HG03039 (cell line): ENCODE data around the gene NUCKS1.

Source experiments
- ATAC-seq: cut with Tn5 transposase; IDR thresholded peaks from one replicate; pipeline ENCODE4 v1.9.1; 2021; ENCODE audit warnings: mild to moderate bottlenecking, moderate library complexity; ENCODE audit not compliant: unreplicated experiment

The NUCKS1 gene

DNA sequence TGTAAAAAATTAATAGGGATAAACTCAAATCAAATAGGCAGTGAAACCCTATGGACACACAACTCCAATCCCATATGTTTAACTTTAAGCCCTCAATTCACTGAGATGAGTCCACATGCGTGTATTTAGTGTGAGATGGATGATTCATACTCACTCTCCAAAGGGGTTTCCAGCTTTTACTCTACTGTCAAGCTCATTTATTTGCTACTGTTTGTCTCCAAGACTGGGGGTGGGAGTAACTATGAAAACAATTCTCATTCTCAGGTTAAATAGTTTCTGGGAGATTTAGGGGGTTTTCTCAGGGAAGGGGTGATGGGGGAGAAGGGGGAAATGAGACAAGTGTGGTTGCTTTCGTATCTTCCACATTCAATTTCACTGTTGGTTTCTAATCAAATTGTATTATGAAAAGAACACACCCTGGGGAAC lies 22.6 kb upstream of the NUCKS1 start:
- ATAC-seq, result no peak

GRCh38 chr1:205770618-205771017 lies 20.6 kb upstream of the NUCKS1 start:
- no peak for ATAC-seq

- ATAC-seq, result no peak
These were observed 19.8 kb upstream of the NUCKS1 start for GRCh38 chr1:205769641-205770365.

DNA sequence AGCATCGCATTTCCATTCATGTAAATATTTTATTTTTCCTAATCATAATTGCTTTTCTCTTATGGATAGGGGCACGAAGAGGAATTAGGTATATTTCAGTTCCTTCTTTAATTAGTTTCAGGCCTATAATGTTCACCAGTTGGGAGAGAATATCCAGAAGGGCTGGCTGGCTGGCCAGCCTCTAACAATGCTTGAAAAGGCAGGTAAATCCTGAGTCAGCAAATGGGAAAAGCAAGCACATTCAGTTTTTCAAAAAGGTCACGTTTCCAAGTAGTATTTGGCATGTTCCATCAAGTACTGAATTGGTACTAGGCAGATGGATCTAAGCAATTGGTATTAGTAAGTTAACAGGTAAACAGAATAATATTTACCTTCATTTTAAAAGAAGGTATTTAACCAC lies 17.3 kb upstream of the NUCKS1 start:
- ATAC-seq, result no peak

DNA sequence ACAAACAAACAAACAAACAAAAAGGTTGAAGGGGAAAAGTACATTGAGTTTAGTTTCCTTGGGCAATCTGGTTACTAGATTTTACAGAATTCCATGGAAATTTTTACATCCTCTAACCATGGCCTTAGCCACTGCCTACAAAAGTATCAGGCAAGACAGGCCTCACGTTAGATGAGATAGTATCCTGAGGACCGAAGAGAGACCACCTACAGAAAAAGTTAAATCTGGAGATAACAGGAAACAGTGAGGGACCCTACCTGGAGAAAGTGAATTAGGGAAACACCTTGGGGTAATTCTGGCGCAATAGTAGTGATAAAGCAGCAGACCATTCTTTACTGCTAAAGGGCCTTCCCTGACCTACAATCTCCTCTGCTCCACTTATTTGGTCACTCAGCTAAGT lies 16.6 kb upstream of the NUCKS1 start:
- ATAC-seq, result no peak

DNA sequence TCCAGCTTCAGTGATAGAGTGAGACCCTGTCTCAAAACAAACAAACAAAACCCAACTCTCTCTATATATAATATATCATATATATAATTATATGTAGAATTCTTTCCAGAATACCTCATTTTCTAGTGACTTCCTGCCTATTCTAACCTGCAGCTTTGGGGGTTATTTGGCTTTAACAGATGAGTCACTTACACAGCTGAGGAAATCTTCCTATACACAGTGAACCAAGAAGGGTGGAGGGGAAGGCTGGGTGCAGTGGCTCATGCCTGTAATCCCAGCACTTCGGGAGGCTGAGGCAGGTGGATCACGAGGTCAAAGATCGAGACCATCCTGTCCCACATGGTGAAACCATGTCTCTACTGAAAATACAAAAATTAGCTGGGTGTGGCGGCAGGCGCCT lies 16.1 kb upstream of the NUCKS1 start:
- no peak for ATAC-seq

DNA sequence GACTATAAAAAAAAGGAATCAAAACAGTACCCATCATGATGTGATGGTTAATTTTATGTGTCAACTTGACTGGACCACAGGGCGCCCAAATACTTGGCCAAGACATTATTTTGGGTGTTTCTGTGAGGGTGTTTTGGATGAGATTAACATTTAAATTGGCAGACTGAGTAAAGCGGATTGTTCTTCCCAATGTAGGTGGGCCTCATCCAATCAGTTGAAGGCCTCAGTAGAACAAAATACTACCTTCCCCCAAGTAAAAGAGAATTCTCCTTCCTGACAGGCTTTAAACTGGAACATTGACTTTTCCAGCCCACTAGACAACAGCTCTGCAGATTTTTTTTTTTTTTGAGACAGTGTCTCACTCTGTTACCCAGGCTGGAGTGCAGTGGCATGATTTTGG lies 14.6 kb upstream of the NUCKS1 start:
- no peak for ATAC-seq

DNA sequence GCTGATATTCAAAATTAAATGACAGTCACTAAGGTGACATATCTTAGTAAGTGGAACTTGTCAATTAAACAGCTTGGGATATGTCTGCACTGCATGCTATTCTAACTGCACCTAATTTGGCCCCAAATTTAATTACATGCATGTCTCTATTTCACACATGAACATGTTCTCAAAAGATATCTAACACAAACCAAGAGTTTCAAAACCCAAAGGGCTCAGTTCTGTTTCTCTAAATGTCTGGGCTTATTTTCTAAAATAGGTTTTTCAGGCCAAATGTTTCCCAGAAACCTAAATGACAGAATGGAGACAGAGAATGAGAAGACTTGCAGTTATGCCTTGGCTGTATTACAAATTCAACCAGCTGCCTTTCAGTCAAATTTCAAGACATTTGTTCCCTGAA lies 14.0 kb upstream of the NUCKS1 start:
- ATAC-seq, result no peak

- no peak for ATAC-seq
These were observed 10.6 kb upstream of the NUCKS1 start for GRCh38 chr1:205760606-205761005.

- ATAC-seq, result no peak
These were observed 6.6 kb upstream of the NUCKS1 start for GRCh38 chr1:205756552-205756951.

GRCh38 chr1:205754857-205755256 lies 4.9 kb upstream of the NUCKS1 start:
- no peak for ATAC-seq

GRCh38 chr1:205751036-205751651 lies 1.2 kb upstream of the NUCKS1 start:
- no peak for ATAC-seq

DNA sequence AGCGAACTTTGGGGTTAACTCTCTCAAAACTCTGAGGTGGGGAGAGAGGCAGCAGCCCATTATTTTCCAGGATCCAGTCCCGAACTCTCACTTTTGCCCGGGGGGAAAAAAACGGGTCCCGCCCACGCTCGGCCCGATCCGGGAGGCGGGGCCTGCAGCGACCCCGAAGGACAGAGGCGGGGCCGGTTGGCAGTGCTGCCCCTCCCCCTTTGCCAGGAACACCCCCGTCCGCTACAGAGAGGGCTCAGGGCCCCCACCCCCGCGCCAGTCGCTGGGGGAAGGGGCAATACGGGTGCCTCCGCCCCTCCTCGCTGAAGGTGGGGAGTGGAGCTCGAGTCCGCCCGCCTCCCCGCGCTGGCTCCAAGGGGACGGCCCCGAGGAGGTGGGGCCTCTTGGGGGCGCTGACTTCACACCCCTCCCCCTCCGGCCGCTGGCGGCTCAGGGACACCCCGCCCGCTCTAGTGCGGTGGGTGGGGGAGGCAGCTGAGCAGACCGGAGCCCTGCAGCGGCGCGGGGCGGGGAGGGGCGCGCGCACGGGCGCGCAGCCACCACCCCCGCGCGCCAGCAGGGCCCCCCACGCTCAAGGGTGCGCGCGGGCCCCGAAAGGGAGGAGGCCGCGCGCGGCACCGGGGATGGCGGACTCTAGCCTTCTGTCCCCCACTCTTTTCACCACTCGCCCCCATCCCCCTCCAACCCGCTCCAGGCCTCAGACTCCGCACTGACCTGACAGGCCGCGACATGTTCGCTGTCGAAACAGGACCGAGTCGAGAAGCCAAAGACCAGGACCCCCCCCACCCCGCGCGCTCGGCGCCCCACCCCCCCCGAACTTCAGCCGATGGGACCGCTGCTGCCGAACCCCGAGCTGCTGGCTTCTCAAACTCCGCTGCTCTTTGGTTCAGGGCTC lies 496 bp downstream of the NUCKS1 start:
- ATAC-seq, result peak; percentile 73

- ATAC-seq, result peak; percentile 9
These were observed 1.4 kb downstream of the NUCKS1 start for GRCh38 chr1:205748403-205749233.

DNA sequence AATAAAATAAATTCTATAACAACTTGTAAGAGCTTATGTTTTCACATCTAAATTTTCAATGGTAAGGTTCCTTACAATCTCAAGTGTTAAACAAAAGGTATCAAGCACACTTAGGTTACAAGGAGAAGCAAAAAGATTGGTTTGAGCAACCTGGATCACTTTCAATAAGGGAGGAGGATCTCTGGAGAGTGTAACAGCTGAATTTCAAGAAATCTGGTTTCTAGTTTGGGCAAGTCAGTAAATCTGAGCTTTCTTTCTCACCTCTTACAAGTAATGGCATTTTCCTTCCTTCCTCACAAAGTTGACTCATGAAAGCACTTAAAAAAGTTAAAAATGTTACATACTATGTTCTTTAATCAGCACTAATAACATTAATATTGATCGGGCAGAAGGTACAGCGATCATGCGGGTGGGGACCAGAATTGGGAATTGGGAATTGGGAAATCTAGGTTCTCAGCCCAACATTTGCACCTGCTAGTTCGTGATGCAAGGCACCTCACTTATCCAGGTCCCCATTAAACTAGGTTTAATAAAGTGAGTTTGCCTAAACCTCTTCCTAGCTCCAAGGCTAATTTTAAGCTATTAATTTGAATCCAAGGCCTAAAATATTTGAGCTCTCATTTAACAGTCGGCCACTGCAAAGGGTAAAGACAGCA lies 3.1 kb downstream of the NUCKS1 start:
- no peak for ATAC-seq

- no peak for ATAC-seq
These were observed 5.6 kb downstream of the NUCKS1 start for GRCh38 chr1:205744403-205744802.

DNA sequence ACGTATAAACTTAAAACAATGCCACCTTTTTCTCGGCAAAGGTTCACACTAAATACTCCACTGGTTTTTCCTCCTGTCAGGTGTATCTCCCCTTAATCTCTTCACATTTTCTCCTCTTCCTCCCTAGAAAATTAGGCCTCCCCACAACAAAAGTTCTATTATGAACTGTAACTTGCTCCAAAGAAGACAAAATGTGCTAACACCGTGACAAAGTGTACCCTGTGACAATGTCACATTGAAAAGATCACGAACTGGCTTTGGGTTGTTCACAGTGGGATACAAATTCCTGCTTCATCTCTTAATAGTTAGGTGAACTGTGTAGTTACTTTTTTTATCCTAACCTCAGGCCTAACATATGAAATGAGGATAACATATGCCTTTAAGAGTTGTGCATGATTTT lies 6.0 kb downstream of the NUCKS1 start:
- ATAC-seq, result no peak

- ATAC-seq, result no peak
These were observed 8.3 kb downstream of the NUCKS1 start for GRCh38 chr1:205741681-205742080.

DNA sequence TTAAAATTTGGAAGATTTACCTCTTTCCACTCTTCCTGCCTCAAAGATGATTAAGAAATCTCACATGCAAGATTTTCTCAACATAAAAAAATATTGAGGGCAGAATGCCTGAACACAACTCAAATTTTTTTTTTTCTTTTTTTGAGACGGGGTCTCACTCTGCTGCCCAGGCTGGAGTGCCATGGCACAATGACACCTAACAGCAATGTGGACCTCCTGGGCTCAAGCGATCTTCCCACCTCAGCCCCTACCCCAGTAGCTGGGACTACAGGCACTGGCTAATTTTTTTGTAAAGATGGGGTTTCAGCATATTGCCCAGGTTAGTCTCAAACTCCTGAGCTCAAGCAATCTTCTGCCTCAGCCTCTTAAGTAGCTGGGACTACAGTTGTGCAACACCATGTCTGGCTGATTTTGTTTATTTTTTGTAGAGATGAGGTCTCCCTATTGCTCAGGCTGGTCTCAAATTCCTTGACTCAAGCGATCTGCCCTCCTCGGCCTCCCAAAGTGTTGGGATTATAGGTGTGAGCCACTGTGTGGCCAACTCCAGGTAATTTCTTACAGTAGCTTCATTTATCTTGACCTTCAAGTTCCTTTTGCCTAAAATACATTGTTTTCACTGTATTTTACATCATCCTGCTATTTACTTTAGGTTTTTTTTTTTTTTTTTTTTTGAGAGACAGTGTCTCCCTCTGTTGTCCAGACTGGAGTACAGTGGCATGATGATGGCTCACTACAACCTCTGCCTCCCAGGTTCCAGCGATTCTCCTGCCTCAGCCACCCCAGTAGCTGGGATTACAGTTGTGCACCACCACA lies 10.4 kb downstream of the NUCKS1 start:
- no peak for ATAC-seq

DNA sequence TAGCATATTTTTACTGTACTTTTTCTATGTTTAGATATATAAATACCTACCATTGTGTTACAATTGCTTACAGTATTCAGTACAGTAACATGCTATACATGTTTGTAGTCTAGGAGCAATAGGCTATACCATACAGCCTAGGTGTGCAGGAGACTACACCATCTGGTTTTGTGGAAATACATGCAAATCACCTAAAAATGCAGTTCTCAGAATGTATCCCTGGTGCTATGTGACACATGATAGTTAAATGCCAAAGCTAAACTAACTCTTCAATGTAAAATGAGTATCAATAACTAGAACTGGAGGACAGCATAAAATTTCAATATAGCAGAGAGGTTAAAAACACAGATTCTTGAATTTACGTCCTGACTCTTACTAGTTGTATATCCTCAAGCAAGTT lies 14.8 kb downstream of the NUCKS1 start:
- no peak for ATAC-seq
